NCI-H748 treated with DMSO at 0.1 percent for 48 hours (cell line): ENCODE results near the gene PLEKHA5.
"Not testable (repeated sequence)": the region's sequence is repeated elsewhere in the genome, so short reads cannot be mapped to it uniquely, and the experiment has no call there.

Experiments
- DNase-seq: peaks from one replicate; lab custom pipeline; 2025; lab: John Stamatoyannopoulos, UW

The PLEKHA5 gene, protein sequence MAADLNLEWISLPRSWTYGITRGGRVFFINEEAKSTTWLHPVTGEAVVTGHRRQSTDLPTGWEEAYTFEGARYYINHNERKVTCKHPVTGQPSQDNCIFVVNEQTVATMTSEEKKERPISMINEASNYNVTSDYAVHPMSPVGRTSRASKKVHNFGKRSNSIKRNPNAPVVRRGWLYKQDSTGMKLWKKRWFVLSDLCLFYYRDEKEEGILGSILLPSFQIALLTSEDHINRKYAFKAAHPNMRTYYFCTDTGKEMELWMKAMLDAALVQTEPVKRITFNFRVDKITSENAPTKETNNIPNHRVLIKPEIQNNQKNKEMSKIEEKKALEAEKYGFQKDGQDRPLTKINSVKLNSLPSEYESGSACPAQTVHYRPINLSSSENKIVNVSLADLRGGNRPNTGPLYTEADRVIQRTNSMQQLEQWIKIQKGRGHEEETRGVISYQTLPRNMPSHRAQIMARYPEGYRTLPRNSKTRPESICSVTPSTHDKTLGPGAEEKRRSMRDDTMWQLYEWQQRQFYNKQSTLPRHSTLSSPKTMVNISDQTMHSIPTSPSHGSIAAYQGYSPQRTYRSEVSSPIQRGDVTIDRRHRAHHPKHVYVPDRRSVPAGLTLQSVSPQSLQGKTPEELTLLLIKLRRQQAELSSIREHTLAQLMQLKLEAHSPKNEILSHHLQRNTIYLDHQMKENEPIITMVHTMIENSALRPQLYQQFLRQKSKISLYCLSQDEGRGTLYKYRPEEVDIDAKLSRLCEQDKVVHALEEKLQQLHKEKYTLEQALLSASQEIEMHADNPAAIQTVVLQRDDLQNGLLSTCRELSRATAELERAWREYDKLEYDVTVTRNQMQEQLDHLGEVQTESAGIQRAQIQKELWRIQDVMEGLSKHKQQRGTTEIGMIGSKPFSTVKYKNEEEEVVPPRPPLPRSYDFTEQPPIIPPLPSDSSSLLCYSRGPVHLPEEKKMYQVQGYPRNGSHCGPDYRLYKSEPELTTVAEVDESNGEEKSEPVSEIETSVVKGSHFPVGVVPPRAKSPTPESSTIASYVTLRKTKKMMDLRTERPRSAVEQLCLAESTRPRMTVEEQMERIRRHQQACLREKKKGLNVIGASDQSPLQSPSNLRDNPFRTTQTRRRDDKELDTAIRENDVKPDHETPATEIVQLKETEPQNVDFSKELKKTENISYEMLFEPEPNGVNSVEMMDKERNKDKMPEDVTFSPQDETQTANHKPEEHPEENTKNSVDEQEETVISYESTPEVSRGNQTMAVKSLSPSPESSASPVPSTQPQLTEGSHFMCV

DNA sequence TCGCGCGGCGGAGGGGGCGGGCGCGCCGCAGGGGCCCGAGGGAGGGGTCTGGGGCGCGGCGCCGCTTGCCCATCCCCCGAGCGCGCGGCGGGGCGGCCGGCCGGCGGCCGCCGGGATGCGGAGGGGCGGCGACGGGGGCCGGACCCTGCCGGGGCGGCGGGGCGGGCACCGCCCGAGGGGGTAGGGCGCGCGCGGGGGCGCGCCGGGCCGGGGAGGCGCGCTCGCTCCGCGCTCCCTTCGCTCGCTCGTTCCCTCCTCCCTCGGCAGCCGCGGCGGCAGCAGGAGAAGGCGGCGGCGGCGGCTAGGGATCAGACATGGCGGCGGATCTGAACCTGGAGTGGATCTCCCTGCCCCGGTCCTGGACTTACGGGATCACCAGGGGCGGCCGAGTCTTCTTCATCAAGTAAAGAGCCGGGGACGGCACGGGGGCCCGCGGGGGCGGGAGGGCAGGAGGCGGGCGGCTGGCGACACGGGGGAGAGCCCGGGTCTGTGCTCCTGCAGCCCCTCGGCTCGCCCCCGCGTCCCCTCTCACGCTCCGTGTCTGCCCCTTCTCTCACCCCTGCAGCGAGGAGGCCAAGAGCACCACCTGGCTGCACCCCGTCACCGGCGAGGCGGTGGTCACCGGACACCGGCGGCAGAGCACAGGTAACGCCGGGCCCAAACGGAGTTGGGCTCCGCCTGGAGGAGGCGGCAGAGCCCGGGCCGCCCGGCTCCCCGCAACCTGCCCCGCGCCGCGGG lies at the start of gene PLEKHA5:
TSS of gene PLEKHA5 (plus strand) at position 248 of the 738 bp plus-strand sequence. CDS start at position 315, 67 bp downstream.
- DNase-seq = peak; percentile 50

DNA sequence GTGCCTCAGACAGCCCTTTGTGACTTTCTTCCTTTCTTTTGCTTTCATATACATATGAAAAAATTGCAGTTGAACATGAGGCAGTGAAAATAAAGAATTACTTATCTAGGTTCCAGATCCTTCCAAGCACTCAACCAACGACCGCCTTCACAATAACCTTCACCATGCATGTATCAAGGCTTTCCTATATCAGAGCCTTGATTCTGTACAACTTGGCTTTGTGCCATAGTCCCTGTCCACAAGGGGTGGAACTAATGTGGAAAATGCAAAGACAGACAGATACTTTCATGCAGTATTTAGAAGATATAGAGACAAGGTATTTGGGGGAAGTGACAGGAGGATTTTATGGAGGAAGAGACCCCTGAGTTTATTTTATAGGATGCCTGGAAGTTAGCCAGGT lies 48.6 kb upstream of the PLEKHA5 start:
- no peak for DNase-seq

DNA sequence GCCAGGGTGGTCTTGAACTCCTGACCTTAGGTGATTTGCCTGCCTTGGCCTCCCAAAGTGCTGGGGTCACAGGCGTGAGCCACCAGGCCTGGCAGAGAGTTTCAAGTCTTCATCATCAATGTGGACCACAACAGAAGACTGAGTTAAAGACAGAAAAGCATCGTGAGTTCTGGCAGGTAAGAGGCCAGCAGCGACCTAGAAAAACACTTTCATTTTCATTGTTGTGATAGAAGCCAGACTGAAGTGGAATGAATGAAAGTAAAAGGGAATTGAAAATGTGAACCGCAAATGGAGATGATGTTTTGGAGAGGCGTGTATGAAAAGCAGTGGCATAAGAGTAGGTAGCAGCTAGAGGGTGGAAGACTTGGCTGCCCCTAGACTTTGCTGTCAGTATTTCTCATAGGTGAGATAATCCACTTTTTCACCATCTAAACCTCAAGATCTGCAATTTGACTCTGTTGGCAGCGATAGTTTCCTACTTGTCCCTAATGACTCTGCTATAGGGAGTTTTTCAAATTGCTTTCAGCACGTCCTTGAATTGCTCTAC lies 47.1 kb upstream of the PLEKHA5 start:
- no peak for DNase-seq

DNA sequence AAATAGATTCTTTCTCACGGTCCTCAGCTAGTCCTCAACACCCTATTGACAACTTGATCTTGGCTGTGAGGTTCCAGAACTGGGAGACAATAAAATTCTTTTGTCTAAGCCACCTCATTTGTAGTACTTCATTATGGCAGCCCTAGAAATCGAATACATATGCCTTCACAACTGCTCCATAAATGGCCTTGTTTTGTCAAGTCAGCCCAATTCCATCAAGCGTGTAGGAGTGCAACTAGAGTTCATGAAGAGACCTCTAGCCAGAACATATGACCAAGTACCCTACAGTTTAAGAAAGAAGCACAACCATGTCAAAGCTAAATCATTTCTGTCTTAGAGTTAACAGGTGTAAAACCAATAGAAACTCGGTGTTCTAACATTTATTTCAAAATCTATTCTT lies 45.0 kb upstream of the PLEKHA5 start:
- DNase-seq = no peak

DNA sequence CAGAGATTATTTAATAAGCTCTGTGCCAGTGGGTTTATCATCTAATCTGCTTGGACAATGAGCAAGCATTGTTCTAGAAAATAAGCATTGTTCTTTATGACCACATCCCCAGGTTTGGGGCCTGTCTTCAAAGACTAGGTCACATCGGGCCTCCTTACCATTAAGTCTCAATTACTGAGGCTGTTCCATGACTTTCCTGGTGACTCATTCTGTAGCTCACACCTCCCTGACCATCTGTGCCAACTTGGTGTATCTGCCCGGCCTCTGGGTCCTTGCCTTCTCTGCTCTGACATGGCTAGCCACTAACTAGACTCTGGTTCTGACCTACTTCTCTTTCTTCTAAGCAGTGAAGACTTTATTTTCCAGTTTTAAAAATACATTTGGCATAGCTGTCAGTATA lies 44.4 kb upstream of the PLEKHA5 start:
- no peak for DNase-seq

DNA sequence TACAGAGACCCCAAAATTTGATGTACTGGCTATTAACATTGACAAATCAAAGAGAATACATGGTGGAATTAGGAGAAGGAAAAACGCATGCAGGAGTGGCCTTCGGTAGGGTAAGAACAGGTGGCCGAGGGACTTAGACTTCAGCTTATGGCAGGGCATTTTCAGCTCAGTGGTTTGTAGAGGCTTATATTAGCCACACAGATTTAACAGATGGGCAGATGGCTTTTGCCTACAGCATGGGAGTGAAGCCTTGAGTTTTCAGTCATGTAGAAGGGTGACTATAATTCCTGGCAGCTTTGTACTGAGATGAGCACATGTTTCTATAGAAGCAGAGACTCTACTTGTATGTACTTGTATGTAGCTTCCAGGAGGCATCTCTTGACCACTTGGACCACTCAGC lies 40.9 kb upstream of the PLEKHA5 start:
- no peak for DNase-seq

DNA sequence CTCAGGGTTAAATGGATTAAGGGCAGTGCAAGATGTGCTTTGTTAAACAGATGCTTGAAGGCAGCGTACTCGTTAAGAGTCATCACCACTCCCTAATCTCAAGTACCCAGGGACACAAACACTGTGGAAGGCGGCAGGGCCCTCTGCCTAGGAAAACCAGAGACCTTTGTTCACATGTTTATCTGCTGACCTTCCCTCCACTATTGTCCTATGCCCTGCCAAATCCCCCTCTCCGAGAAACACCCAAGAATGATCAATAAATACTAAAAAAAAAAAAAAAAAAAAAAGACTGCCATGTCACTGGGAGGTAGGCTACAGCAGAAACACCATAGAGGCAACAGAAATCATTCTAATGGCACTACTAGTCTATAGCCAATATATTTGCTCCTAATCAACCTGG lies 37.1 kb upstream of the PLEKHA5 start:
- not testable (repeated sequence) for DNase-seq

DNA sequence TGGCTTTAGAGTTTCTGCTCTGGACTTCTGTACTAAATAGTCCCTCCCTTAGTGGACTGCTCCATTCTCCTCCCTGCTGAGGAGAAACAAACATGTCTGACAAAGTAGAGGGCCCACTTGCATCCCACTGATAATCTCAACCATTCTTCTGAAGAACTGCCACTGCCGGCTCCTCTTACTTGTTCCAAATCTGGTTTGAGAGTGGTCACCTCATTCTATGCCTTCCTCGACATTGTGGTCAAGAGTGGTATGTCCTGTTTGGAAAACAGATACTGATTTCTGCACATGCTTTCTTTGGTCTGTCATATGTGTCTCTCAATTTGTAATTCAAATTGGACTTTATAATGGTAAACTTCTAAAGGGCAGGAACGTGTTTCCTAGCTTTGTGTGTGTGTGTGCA lies 36.3 kb upstream of the PLEKHA5 start:
- no peak for DNase-seq

DNA sequence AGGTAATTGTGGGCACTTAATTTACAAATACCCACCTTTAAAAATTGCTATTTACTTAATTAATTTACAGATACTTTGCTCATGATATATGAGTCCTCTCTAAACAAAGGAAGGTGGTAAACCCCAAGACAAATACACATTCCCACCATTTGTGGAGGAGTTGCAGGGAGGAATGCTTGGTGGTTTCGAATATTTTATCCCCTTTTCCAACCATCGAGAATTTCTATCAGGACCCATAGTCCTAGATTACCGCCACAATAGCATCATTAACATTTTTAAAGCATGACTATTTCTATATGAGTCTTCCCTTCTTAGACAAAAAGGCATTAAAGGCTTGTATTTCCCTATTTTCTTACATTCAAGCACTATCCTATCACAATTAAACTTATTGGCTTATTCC lies 34.2 kb upstream of the PLEKHA5 start:
- DNase-seq = no peak

DNA sequence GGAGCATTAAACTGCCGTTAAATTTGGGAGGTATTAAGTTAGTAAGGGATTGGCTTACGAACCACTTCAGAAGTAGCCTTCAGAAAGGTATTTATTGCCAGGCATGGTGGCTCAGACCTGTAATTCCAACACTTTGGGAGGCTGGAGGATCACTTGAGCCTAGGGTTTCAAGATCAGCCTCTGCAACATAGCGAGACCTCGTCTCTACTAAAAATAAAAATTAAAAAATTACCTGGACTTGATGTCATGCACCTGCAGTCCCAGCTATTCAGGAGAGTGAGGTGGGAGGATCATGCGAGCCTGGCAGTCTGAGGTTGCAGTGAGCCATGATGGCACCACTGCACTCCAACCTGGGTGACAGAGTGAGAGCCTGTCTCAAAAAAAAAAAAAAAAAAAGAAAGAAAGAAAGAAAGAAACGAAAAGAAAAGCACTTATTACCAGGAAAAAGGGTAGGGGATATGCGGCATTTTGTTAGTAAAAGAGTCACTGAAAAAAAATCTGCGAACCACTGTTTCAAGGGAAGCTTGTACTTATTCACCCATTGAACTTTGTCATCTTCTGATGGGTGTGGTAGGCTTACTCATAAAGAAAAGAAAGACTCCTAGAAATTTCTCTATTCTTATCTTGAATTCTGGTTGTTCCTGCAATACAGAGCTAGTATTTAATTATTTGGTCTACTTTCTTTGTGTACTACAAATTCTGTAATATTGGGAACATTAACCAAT lies 33.6 kb upstream of the PLEKHA5 start:
- DNase-seq = no peak

DNA sequence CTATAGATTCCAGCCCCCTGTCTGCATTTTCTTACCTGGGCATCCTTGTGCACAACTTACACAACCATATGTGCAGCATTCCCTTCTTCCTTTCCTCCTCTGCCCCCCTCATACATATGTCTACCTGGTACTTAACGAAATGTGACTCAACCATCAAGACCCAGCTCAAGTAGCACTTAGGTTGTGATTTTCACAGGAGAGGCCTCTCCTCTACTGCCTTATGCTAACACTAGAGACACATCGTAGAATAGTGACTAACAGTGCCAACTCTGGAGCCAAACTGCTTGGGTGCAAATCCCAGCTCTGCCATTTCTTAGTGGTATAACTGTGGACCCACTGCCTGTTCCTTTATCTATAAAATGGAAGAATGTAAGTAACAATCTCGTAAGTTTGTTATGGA lies 24.1 kb upstream of the PLEKHA5 start:
- DNase-seq = no peak

DNA sequence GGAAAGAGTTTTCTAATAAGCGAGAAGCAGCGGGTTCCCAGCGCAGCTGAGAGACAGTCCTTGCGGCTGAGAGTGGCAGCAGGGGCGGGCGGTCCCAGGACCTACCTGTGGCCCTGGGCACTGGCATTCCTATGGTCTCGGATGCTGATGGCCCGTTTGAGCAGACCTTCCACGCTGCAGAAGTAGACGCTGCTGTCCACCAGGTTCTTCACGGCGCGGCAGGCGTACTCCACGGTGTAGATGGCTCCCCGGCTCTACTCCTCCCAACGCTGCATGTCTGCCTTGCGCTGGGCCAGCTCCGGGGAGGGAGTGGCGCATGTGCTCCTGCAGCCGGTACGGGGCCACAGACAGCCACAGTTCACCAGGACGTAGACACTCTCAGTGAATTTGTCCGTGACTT lies 21.8 kb upstream of the PLEKHA5 start:
- DNase-seq = no peak

DNA sequence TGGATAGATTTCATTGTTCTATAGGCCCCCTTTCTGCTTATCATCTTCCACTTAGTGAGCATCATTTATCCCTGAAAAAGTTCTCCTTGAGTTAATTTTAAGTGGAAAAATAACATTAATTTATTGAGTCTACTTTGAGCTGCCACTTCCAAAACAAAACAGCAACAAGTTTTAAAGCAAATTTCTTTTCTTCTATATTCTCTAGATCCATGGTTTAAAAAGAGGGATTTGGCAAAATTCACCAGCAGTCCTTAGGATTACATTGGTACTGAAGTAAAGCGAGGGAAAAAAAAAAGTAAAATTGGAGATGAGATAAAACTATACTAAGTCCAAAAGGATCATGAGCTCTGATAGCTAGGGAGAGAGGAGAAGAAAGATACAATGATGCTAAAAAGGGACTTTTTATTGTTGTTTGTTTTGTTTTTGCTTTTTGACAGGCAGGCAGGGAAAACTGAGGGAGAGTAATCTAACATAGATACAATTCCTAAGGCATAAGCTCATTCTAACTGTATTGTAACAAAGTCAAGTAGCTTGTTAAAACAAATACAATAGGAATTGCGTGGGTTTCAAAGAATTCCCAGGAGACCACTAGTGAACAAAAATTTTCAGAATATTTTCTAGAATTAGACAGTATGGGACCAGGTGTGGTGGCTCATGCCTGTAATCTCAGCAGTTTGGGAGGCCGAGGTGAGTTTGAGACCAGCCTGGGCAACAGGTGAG lies 19.2 kb upstream of the PLEKHA5 start:
- DNase-seq = no peak

DNA sequence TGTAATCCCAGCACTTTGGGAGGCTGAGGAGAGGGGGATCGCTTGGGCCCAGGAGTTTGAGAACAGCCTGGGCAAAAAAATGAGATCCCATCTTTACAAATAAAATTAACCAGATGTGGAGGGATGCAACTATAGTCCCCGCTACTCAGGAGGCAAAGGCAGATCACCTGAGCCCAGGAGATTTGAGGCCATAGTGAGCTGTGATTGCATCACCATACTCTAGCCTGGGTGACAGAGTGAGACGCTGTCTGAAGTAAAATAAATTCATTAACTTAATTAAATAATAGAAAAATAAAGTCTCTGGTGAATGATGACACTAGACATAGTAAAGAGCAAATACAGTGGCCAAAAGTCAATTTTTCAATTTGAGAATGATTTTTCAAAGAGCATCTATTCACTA lies 16.1 kb upstream of the PLEKHA5 start:
- no peak for DNase-seq

DNA sequence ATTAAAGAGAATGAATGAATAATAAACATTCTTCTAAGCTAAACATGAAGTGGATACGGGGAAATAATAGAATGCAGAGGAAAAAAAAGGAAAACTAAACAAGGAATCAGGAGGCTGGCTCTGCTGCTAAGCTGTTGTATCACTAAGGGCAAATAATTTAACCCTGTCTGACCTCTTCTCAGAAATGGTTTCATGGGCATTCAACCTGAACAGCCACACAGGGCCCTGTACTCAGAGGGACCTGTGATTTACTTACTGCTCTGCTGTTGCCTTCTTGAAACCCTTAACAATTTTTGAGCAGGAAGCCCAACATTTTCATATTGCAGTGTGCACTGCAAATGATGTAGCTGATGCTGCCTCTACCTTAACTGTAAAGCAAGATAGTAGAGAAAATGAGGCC lies 14.2 kb upstream of the PLEKHA5 start:
- DNase-seq = no peak

DNA sequence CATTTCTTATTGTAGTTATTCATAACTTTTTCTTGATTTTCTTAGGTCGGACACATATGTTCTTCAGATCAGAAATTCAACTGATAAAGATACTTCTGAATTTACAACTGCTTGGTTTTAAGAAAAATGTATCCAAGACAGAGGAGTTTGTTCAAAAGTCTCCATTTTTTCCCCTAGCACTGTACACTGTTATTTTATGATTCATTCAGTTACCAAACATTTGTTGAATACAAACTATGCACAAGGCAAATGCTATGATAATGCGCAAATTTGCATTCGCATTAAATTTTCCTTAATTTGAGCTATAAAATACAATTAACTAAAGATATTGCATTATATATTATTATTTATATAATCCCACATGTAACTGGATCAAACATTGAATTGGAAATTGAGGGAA lies 10.1 kb upstream of the PLEKHA5 start:
- no peak for DNase-seq

DNA sequence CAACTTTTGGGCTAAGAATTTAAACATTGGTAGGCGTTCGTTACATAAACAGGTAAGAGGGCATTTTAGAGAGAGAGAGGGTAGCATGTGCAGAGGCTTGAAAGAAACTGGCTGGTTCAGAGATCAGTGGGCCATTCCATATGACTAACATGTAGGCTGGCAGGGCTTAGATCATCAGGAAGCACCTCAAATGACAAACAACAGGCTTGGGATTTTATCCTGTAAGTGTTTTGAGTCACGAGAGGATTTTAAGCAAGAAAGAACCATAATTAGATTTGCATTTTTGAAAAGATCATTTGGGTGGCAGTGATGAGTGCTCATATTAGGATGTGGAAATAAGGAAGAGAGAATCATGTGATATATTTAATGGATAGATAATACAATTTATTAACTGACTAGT lies 8.7 kb upstream of the PLEKHA5 start:
- DNase-seq = no peak

DNA sequence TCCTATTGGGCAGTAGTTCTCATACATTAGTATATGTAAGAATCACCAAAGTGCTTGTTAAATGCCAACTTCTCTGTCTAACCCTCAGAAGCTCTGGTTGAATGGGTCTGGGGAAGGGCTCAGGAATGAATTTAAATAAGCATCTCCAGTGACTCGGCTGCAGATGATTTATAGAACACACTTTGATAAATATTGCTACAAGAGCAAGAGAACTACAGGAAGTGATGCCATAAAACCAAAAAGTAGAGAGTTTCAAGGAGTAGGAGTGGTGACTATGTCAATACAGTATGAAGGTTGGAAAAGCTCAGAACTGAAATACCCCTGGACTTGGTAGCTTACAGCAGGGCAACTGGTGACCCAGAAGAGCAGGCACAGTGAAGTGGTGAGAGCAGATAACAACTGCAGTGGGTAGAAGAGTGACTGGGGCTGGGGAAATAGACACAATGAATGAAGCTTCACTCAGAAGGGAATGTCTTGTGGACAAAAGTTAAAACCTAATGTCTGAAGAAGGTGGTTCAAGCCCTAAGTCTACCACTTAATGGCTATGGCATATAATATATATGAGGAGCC lies 8.0 kb upstream of the PLEKHA5 start:
- no peak for DNase-seq

DNA sequence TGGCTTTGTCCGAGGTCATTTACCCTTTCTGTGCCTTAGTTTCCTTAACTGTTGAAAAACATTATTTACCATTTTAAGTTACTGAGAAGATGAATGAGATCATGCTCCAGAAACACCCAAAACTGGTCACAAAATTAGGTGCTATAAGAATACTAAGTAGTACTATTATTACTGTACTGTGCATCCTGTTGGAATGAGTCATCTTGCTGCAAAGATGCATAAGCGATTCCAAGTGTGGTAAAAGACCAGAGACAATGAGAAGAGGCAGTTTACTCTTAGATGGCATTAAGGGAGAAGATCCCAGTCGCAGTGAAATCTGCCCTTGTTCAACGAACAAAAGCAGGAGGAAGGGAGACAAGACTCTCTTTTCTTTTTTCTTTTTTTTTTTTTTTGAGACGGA lies 4.2 kb upstream of the PLEKHA5 start:
- DNase-seq = no peak

DNA sequence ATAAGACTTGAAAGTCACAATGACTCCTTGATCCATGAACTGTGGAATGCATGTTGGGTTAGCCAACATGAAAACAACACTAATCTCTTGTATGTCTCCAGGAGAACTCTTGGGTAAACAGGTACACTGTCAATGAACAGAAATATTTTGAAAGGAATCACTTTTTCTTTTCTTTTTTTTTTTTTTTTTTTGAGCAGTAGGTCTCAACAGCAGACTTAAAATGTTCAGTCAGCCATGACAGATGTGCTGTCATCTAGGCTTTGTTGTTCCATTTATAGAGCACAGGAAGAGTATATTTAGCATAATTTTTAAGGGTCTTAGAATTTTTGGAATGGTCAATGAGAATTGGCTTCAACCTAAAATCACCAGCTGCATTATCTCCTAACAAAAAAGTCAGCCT lies 2.3 kb upstream of the PLEKHA5 start:
- no peak for DNase-seq
